GM23338 (cell line): Measurements from ENCODE around the gene WIPF1. TPM values are rescaled to one million over a fixed set of nuclear protein-coding genes. Genes with fewer than 3 reads are reported as not detected.

ENCODE experiments used
- ATAC-seq: fragments of 200-7000 bp; cut with Tn5 transposase; 3 replicates; pipeline ENCODE4 v1.9.1; 2020
- DNase-seq: peaks from one replicate; pipeline ENCODE4 v3.0.0-alpha.2; 2015; ENCODE audit warnings: low spot score
- H2AFZ ChIP-seq: fragments of 200-600 bp; sonication (generic); 2 replicates; pipeline ENCODE4 v1.8.0; 2016; ENCODE audit warnings: antibody characterized with exemption, mild to moderate bottlenecking, moderate library complexity
- H3F3A ChIP-seq: fragments of 200-600 bp; sonication (generic); replicated peaks from 2 replicates; pipeline ENCODE4 v1.8.0; 2017; ENCODE audit warnings: antibody characterized with exemption, mixed run types, low read depth
- H3K27ac ChIP-seq: fragments of 200-600 bp; sonication (generic); 2 replicates; pipeline ENCODE4 v1.6.1; 2016; ENCODE audit warnings: low read depth
- H3K27me3 ChIP-seq: fragments of 200-600 bp; sonication (generic); 2 replicates; pipeline ENCODE4 v1.8.0; 2016; ENCODE audit warnings: mild to moderate bottlenecking, mixed run types, moderate library complexity; ENCODE audit not compliant: insufficient read depth
- H3K36me3 ChIP-seq: fragments of 200-600 bp; sonication (generic); 2 replicates; pipeline ENCODE4 v1.8.0; 2016; ENCODE audit warnings: mild to moderate bottlenecking; ENCODE audit not compliant: insufficient read depth
- H3K4me1 ChIP-seq: fragments of 200-600 bp; sonication (generic); 2 replicates; pipeline ENCODE4 v1.8.0; 2016; ENCODE audit warnings: mild to moderate bottlenecking, moderate library complexity; ENCODE audit not compliant: insufficient read depth
- H3K4me2 ChIP-seq: fragments of 200-600 bp; sonication (generic); 2 replicates; pipeline ENCODE4 v1.7.1; 2017; ENCODE audit warnings: mixed run types
- H3K4me3 ChIP-seq: fragments of 200-600 bp; sonication (generic); 2 replicates; pipeline ENCODE4 v1.6.1; 2016; ENCODE audit warnings: mixed run types
- H3K79me2 ChIP-seq: fragments of 200-600 bp; sonication (generic); replicated peaks from 2 replicates; pipeline ENCODE4 v1.8.0; 2017; ENCODE audit warnings: mild to moderate bottlenecking; ENCODE audit not compliant: insufficient read depth
- H3K9me2 ChIP-seq: fragments of 200-600 bp; sonication (generic); 2 replicates; pipeline ENCODE4 v1.8.0; 2017; ENCODE audit not compliant: insufficient read depth
- H4K20me1 ChIP-seq: fragments of 200-600 bp; sonication (generic); replicated peaks from 2 replicates; pipeline ENCODE4 v1.8.0; 2017; ENCODE audit warnings: mild to moderate bottlenecking; ENCODE audit not compliant: insufficient read depth
- H3K27ac Mint-ChIP-seq: 2 replicates; pipeline ENCODE4 v1.8.0; 2020; ENCODE audit warnings: inconsistent platforms, mild to moderate bottlenecking, moderate library complexity, mixed read lengths
- H3K27me3 Mint-ChIP-seq: 3 replicates; pipeline ENCODE4 v1.8.0; 2022; ENCODE audit warnings: low read depth, mild to moderate bottlenecking, moderate library complexity, mixed read lengths, inconsistent platforms; ENCODE audit not compliant: insufficient read depth, poor library complexity
- H3K36me3 Mint-ChIP-seq: 3 replicates; pipeline ENCODE4 v1.8.0; 2021; ENCODE audit warnings: low read depth, mild to moderate bottlenecking, inconsistent platforms, moderate library complexity, mixed read lengths
- H3K4me1 Mint-ChIP-seq: 3 replicates; pipeline ENCODE4 v1.8.0; 2020; ENCODE audit warnings: mild to moderate bottlenecking, inconsistent platforms, mixed read lengths
- H3K4me3 Mint-ChIP-seq: 3 replicates; pipeline ENCODE4 v1.8.0; 2021; ENCODE audit warnings: moderate library complexity, mild to moderate bottlenecking, inconsistent platforms, mixed read lengths
- H3K9me3 Mint-ChIP-seq: 3 replicates; pipeline ENCODE4 v1.8.0; 2020; ENCODE audit warnings: moderate library complexity, mild to moderate bottlenecking, inconsistent platforms, mixed read lengths
- CTCF ChIP-seq, 2 experiments: fragments of 200-600 bp in 1 of 2; sonication (generic) in 1 of 2; conservative IDR thresholded peaks; 2 replicates each; pipeline versions ENCODE4 v1.5.1 to v1.6.1; 2016 to 2017; ENCODE audit warnings: antibody characterized with exemption in 2 of 2, low read depth in 2 of 2, mild to moderate bottlenecking in 2 of 2, moderate library complexity in 1 of 2
- EZH2phosphoT487 ChIP-seq: fragments of 200-600 bp; sonication (generic); IDR thresholded peaks from one replicate; pipeline ENCODE4 v1.8.1; 2018; ENCODE audit warnings: antibody characterized with exemption; ENCODE audit not compliant: unreplicated experiment
- JUNB ChIP-seq: IDR thresholded peaks from one replicate; pipeline ENCODE4 v1.6.1; 2016; ENCODE audit warnings: antibody characterized with exemption; ENCODE audit not compliant: unreplicated experiment
- REST ChIP-seq: IDR thresholded peaks from one replicate; pipeline ENCODE4 v1.6.1; 2018; ENCODE audit warnings: antibody characterized with exemption; ENCODE audit not compliant: unreplicated experiment
- STAT1 ChIP-seq: IDR thresholded peaks from one replicate; pipeline ENCODE4 v1.6.1; 2016; ENCODE audit warnings: antibody characterized with exemption; ENCODE audit not compliant: unreplicated experiment
- ZNF114 ChIP-seq: fragments of 250-450 bp; sonication (Bioruptor Pico); IDR thresholded peaks from 2 replicates; pipeline ENCODE4 v1.5.0; 2020; ENCODE audit warnings: mild to moderate bottlenecking, moderate library complexity
- ZNF331 ChIP-seq: fragments of 250-450 bp; sonication (Bioruptor Pico); IDR thresholded peaks from 2 replicates; pipeline ENCODE4 v1.5.0; 2020; ENCODE audit warnings: low read depth, mild to moderate bottlenecking, moderate library complexity
- ZNF462 ChIP-seq: fragments of 250-450 bp; sonication (Bioruptor Pico); IDR thresholded peaks from 2 replicates; pipeline ENCODE4 v1.5.0; 2020; ENCODE audit warnings: mild to moderate bottlenecking, moderate library complexity
- polyA plus RNA-seq: library from polyadenylated mRNA; unstranded; fragments of >200 nt; fragmentation: Nextera tagmentation; extraction: Ambion mirVana; gene quantifications from 2 replicates; pipeline ENCODE4 v1.2.1, GENCODE V29; 2016
- total RNA-seq: library from RNA; depleted of rRNA; stranded (reverse); fragments of >200 nt; shearing (Covaris generic); gene quantifications from 2 replicates; pipeline ENCODE4 v1.2.3, GENCODE V29; 2014

Gene WIPF1
- total and polyA plus RNA-seq, 2 experiments from 2014 or later = 3.0 to 6.0 TPM

GRCh38 chr2:174540893-174541292 is 56.7 kb downstream of the WIPF1 start:
- Histone ChIP-seq H3K4me3 (no peak overlapping the region), H3K27ac (no peak overlapping the region), H4K20me1 (no peaks in the 10 kb centered on the region), H3K79me2 (no peaks in the 10 kb centered on the region), H3K36me3 (no peaks in the 10 kb centered on the region), H3F3A (no peaks in the 10 kb centered on the region), H3K4me1 (no peaks in the 10 kb centered on the region), H2AFZ (no peak overlapping the region; the same call in 1 of the 2 replicates), H3K9me2 (no peaks in the 10 kb centered on the region), H3K4me2 (no peak overlapping the region), H3K27me3 (no peaks in the 10 kb centered on the region)
- H3K27me3 Mint-ChIP-seq = peaks cover 3% of the 10 kb centered on the region
- H3K9me3 Mint-ChIP-seq = no peaks in the 10 kb centered on the region
- H3K4me3 Mint-ChIP-seq = no peak overlapping the region
- DNase-seq (no peak), ATAC-seq (no peak)
- H3K4me1 Mint-ChIP-seq = no peaks in the 10 kb centered on the region; the same call in 2 of the 3 replicates
- no peaks in the 10 kb centered on the region for H3K36me3 Mint-ChIP-seq
- TF ChIP-seq CTCF (conservative IDR thresholded peaks at IDR 0.05; ENCODE audit: low read depth in 2 of 2) (no peak), JUNB (no peak), EZH2phosphoT487 (no peak), ZNF331 (CRISPR knock-in tag) (no peak), ZNF462 (CRISPR knock-in tag) (no peak), ZNF114 (CRISPR knock-in tag) (no peak), STAT1 (no peak), REST (no peak)
- H3K27ac Mint-ChIP-seq = no peak overlapping the region
